Measurements from ENCODE around the gene DDX20.

DDX20 gene

DNA sequence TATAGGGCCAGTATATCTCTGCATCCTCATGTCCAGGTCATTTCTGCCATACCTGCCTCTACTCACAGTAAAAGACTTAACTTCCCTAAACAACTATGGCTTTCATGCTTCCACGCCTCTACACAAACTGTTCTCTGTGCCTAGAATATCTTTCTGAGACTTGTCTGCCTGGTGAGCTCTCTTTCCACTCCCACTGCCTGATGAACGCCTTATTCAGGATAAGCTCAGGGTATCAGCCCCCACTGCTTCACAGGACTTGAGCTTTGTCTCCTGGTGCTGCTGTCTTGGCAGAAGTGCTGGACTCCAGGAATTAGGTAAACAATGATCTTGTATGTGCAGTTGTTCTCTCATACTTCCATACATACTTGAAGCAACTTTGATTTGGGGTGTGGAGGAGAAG lies 4.8 kb upstream of the DDX20 start:
- no peak for DNase-seq (ENCODE audit: low spot score)

DNA sequence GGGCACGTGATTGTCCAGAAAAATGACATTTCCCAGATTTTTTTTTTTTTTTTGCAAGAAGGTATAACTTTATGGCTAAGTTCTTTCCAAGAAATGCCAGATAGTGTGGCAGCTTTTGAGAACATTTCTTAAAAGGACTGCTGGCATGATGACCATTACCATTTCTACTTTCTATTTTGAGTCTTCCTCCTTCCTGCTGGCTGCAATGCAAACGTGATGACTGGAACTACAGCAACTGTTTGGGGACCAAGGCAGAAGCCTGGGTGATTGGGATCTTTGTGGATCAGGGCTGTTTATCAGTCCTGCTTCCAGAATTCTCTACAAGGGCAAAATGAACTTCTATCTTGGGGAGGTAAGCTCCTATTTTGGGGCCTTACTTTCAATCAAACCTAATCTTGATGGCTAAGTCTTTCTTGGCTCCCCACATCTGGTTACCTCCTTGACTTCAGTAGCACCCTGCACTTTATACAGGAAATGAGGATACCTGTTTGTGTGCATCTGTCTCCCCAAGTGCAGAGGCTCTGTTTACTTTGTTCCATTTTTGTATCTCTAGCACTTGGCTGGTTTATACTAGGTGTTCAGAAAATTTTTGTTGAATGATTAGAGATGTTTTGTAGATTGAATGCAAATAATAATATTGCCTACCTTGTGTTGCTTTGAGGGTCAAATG lies 3.7 kb upstream of the DDX20 start:
- DNase-seq (ENCODE audit: low spot score), result no peak

DNA sequence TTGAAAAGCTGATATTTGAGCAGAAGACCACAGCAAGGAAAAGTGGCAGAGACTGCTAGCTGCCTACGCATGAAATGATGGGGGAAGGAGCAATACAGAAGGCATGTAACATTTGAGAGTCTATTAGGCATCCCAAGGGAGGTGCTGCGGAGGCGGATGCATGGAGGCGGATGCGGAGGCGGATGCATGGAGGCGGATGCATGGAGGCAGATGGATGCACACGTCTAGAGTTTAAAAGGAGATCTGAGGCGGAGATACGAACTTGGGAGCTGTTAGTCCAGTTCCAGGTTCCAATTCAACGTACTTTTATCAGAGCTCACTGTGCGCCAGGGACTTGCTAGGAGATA lies 744 bp upstream of the DDX20 start:
- no peak for DNase-seq (ENCODE audit: low spot score)

GRCh38 chr1:111756124-111756513 lies 418 bp downstream of the DDX20 start:
- DNase-seq (ENCODE audit: low spot score), result no peak

- DNase-seq (ENCODE audit: low spot score), result no peak
Measured at GRCh38 chr1:111758373-111758772, 2.7 kb downstream of the DDX20 start.

DNA sequence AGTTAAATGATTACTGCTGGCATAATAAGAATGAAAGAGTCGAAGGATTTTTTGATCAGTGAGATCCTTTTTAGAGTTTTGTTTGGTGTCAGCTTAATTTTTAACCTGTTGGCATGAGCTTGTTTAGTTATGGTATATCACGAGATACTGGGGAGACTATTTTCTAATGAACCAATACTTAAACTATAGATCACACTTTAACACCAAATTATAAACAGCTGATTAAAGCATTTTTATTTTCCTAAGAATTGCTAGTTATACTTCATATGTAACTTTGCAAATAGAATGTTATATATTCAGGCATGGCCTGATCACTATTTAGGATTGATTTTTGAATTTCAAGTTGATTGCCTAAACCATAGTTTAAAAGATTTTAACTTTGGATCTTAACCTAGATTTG lies 6.0 kb downstream of the DDX20 start:
- no peak for DNase-seq (ENCODE audit: low spot score)

- DNase-seq (ENCODE audit: low spot score), result no peak
Measured at GRCh38 chr1:111762332-111762731, 6.6 kb downstream of the DDX20 start.

- no peak for DNase-seq (ENCODE audit: low spot score)
Measured at GRCh38 chr1:111768023-111768422, 12.3 kb downstream of the DDX20 start.

DNA sequence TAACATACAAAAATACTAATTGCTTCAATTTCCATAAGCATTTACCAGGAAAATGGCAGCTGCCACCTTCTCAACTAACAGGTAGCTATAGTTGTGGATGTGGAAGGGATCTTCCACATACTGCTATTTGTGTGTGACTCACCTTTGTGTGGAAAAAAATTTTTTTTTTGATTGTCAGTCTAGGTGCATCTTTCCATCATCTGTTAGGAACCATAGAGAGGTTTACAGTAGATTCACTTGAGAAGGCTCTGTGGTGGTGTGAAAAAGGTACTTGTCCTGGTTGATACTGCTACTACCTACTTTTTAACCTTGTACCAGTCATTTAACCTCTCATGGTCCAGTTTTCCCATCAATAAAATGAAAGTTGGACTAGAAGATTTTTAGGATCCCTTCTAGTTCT lies 12.9 kb downstream of the DDX20 start:
- no peak for DNase-seq (ENCODE audit: low spot score)

DNA sequence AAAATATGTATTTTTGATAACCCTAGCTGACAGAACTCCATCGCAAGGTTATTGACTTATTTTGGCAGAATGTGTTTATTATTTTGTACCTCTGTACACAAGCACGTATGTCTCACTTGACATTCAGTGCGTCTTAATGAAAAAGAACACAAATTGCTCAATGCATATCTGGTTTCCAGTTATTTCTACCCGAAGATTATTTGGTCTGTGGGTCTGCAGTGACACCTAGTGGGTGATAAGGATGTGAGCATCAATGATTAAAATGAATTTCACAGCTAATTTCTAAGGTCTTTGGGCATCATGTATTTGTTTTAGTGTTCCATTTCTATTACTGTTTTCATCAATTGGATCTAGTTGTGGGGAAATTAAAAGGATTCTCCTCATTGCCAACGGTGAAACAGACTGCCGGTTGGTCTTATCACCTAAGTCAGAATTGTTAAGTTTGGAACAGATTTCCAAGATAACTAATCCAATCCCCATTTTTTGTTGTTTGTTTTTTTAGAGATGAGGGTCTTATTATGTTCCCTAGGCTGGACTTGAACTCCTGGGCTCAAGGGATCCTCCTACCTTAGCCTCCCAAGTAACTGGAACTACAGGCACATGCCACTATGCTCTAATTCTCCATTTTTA lies 13.9 kb downstream of the DDX20 start:
- peak; percentile 73 for DNase-seq (ENCODE audit: low spot score)

DNA sequence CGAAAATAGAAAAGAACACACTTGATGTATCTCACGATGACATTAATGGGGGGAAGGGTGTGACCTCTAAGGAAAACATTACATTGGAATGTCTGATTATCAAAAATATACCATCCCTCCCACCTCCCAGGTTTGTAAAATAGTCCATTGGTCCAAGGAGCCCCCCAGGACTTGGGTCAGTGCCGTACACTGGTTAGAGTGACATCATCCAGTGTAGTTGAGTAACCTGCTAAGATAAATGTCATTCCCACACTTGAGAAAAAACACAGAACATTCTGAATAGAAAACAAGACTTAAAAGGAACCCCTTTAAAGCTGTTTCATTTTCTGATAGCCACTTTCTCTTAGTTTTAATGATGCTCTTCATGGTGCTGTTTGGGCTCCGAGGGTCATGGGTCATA lies 15.2 kb downstream of the DDX20 start:
- DNase-seq (ENCODE audit: low spot score), result no peak

DNA sequence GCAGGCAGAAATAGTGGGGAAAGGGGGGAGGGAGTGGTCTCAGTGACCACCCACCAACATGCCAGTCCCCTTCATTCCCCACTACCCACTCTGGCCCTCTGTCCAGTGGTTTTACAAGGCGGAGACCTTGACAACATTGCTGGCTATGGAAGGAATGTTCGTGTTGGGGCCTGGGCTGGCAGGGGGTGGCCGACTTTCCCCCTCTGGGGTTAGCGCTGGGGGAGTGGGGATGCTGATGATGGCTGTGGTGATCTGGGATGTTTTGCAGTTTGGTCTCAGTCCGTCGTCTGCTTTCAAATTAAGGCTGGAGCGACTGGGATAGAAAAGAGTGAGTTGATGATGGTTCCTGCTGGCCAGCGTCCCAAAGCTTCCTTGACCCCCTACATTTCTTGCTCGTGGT lies 20.3 kb downstream of the DDX20 start:
- DNase-seq (ENCODE audit: low spot score), result no peak

DNA sequence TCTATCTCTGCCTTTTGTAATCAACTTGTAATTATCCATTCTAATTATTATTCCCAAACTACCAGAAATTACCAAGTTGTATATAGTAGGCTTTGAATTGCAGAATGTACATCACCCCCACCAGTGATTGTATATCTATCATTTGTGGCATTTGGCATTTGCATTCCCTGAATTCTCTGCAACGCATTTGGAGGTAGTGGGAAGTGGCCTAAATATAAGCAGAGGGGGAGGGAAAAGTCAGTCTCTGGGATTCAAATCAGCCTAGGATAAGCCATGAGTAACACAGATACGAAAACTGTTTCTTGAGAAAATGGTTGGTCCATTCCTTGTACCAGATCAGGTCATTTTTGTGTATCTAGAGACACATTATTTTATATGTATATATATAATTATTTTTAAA lies 20.7 kb downstream of the DDX20 start:
- DNase-seq (ENCODE audit: low spot score), result no peak

GRCh38 chr1:111776861-111777260 lies 21.2 kb downstream of the DDX20 start:
- DNase-seq (ENCODE audit: low spot score), result no peak

DNA sequence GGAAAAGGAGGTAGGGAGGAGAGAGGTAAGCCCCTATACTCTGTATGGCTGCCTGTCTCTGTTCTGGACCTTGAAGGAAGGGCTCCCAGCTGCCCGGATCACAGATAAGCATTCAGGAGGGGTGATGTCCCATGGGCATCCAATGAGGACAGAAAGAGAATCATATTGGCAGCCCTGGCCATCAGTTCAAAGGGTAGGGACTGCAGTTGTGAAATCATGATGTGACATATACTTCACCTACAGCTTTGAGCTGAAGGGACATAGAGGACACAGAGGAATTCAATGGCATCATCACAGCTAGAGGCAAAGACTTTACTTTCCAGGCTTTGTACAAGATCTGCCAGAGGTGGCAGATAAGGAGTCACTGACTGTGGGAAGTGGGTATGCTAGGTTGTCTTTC lies 21.6 kb downstream of the DDX20 start:
- DNase-seq (ENCODE audit: low spot score), result no peak

DNA sequence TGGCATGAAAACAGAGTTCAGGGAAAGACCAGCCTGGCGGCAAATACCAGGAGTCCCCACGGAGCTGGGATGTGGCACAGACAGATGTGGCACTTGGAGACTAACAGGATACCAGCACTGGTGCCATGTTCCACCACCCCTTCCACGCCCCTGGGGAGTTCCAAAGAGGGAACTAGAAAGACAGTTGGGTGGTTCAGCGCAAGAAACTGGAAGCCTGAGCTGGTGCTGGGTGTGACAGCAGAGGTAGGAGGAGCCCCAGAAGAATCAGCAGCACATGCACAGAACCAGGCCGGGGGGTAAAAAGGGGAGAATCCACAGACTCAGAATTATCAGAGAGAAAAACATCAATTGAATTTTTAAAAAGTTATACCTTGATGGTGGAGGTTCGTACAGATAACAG lies 22.4 kb downstream of the DDX20 start:
- no peak for DNase-seq (ENCODE audit: low spot score)

DNA sequence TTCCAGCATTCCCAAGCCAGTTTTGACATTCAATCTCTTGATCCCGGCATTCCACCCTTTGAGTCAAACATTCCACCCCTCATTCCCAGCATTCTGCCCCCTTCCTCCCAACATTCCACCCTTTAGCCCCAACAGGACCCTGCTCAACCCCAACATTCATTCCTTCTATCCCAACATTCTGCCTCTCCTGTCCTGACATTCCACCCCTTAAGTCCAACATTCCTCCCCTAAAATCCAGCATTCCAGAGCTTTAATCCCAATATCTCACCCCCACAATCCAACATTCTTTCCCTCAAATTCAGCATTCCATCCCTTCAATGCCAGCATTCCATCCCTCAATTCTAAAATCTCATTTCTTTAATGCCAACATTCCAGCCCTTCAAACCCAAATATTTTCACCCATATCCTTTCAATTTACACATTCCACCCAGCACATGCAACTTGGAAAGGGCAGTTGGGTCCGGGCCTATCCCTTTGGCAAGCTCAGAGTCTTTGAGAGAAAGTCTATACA lies 22.9 kb downstream of the DDX20 start:
- DNase-seq (ENCODE audit: low spot score), result no peak

DNA sequence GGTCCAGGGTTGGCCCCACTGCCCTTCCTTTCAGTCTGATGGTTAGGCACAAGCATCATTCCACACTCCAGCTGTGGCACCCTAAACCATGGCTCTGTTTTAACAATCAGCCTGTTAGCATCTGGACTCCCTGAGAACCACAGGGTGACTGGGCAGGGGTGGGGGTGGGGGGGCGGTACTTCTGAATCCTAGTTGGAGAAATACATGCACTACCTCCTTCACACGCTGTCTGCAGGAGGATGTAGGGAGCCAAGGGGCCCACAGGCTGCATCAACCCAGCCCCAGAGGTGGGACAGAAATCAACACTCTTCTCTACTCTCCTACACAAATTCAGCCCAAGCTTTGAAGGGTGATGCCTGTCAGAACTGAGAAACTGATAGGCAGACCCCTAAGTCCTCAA lies 23.8 kb downstream of the DDX20 start:
- DNase-seq (ENCODE audit: low spot score), result no peak

GRCh38 chr1:111784273-111784901 lies 28.7 kb downstream of the DDX20 start:
- no peak for DNase-seq (ENCODE audit: low spot score)

GRCh38 chr1:111786669-111787207 lies 31.0 kb downstream of the DDX20 start:
- no peak for DNase-seq (ENCODE audit: low spot score)

- DNase-seq (ENCODE audit: low spot score), result no peak
Measured at GRCh38 chr1:111789142-111789541, 33.4 kb downstream of the DDX20 start.

- DNase-seq (ENCODE audit: low spot score), result no peak
Measured at GRCh38 chr1:111789666-111790316, 34.1 kb downstream of the DDX20 start.

DNA sequence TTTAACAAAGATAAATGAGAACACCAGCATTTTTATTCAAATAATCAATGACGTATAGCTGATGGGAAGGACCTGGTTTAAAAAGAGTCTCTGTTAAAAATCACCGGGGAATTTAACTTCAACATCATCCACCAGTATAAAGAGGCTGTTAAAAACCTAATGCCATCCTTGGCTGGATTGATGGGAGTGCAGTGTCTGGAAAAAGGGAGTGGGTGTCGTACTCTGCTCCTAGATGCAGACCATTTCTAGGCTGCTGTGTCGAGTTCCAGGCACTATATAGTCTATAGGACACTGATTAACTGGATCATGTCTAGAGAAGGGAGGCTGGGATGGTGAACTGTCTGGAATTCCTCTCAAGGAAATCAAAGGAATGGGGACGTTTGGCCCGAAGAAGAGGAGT lies 36.1 kb downstream of the DDX20 start:
- DNase-seq (ENCODE audit: low spot score), result no peak

Measured in CD4-positive, alpha-beta T cell treated with Interleukin-2 at 100 ng/mL for 4 hours (primary cell).